Measurements from ENCODE around the gene AGFG2. TPM values are rescaled to one million over a fixed set of nuclear protein-coding genes. Genes with fewer than 3 reads are reported as not detected.
A peak's percentile ranks its signal among the peaks of the same experiment; 100 is the strongest.

Gene AGFG2
- total and polyA plus RNA-seq, 2 of the 13 experiments (the other 11 are each of a cell fraction or from before 2014, with no cell fraction given), result 125 to 132 TPM

DNA sequence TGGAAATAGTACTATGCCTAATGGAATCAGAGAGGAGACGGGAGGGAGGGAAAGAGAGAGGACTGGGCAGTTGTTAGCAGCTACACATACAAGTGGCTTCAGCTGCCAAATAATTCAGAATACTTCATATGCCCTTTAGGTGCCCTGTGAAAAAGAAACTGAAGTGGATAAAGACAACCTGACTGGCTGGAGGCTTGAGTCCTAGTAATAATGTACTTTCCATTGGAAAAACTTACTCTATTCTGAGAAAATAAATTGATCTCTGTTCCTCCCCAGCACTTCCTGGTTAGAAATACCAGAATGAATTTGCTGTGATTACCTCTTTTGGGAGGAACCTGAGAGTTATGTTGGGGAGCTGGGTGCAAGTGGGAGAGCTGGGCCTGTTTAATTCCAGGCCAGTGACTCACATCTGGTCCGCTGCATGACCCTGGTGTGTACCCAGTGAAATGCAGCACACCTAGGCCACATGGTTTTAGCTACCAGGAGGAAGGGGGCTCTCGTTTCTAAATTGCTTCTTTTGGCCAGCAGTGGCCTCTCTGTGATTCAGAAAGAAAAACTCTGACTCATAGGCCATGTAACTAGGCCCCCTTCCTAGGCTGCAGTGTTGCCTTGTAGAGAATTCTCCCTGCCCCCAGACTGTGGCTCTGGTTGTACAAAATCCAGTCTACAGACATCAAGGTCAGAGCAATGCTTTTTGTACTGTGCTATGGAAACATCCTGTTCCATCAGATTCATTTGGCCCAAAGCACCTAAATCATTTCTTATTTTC, 6.5 kb downstream of the AGFG2 start (continued):
- TF ChIP-seq, protein P1, sequence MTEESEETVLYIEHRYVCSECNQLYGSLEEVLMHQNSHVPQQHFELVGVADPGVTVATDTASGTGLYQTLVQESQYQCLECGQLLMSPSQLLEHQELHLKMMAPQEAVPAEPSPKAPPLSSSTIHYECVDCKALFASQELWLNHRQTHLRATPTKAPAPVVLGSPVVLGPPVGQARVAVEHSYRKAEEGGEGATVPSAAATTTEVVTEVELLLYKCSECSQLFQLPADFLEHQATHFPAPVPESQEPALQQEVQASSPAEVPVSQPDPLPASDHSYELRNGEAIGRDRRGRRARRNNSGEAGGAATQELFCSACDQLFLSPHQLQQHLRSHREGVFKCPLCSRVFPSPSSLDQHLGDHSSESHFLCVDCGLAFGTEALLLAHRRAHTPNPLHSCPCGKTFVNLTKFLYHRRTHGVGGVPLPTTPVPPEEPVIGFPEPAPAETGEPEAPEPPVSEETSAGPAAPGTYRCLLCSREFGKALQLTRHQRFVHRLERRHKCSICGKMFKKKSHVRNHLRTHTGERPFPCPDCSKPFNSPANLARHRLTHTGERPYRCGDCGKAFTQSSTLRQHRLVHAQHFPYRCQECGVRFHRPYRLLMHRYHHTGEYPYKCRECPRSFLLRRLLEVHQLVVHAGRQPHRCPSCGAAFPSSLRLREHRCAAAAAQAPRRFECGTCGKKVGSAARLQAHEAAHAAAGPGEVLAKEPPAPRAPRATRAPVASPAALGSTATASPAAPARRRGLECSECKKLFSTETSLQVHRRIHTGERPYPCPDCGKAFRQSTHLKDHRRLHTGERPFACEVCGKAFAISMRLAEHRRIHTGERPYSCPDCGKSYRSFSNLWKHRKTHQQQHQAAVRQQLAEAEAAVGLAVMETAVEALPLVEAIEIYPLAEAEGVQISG (CRISPR knock-in tag; IDR thresholded peaks at IDR 0.05), result no peak; the same call in 1 of the 2 replicates
- peak; percentile 22; the same call in 1 of the 2 replicates for TF ChIP-seq ZNF792 (CRISPR knock-in tag; IDR thresholded peaks at IDR 0.05)
- TF ChIP-seq, protein P2, sequence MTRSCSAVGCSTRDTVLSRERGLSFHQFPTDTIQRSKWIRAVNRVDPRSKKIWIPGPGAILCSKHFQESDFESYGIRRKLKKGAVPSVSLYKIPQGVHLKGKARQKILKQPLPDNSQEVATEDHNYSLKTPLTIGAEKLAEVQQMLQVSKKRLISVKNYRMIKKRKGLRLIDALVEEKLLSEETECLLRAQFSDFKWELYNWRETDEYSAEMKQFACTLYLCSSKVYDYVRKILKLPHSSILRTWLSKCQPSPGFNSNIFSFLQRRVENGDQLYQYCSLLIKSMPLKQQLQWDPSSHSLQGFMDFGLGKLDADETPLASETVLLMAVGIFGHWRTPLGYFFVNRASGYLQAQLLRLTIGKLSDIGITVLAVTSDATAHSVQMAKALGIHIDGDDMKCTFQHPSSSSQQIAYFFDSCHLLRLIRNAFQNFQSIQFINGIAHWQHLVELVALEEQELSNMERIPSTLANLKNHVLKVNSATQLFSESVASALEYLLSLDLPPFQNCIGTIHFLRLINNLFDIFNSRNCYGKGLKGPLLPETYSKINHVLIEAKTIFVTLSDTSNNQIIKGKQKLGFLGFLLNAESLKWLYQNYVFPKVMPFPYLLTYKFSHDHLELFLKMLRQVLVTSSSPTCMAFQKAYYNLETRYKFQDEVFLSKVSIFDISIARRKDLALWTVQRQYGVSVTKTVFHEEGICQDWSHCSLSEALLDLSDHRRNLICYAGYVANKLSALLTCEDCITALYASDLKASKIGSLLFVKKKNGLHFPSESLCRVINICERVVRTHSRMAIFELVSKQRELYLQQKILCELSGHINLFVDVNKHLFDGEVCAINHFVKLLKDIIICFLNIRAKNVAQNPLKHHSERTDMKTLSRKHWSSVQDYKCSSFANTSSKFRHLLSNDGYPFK (CRISPR knock-in tag; IDR thresholded peaks at IDR 0.05; ENCODE audit: borderline replicate concordance), result no peak
- no peak for TF ChIP-seq RORA (CRISPR knock-in tag; IDR thresholded peaks at IDR 0.05)
- TF ChIP-seq, protein P3, sequence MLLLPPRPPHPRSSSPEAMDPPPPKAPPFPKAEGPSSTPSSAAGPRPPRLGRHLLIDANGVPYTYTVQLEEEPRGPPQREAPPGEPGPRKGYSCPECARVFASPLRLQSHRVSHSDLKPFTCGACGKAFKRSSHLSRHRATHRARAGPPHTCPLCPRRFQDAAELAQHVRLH (CRISPR knock-in tag; IDR thresholded peaks at IDR 0.05; ENCODE audit: borderline replicate concordance, low read depth), result 0 out of 2 replicates have a peak, but pooled peaks have one; percentile 23
- TF ChIP-seq ZSCAN21 (CRISPR knock-in tag; IDR thresholded peaks at IDR 0.05; ENCODE audit: borderline replicate concordance), result peak; percentile 16; the same call in 1 of the 2 replicates
- no peak for TF ChIP-seq NBN (conservative IDR thresholded peaks at IDR 0.05)
- TF ChIP-seq KMT2A (CRISPR knock-in tag; IDR thresholded peaks at IDR 0.05), result 0 out of 2 replicates have a peak, but pooled peaks have one; percentile 44
- no peak for TF ChIP-seq ZNF136 (CRISPR knock-in tag; IDR thresholded peaks at IDR 0.05; ENCODE audit: low read depth)
- TF ChIP-seq ZNF766 (CRISPR knock-in tag; IDR thresholded peaks at IDR 0.05; ENCODE audit: borderline replicate concordance), result no peak
- TF ChIP-seq HMG20A (CRISPR knock-in tag; IDR thresholded peaks at IDR 0.05; ENCODE audit: borderline replicate concordance), result peak; percentile 45; the same call in 1 of the 2 replicates
- TF ChIP-seq, protein P4, sequence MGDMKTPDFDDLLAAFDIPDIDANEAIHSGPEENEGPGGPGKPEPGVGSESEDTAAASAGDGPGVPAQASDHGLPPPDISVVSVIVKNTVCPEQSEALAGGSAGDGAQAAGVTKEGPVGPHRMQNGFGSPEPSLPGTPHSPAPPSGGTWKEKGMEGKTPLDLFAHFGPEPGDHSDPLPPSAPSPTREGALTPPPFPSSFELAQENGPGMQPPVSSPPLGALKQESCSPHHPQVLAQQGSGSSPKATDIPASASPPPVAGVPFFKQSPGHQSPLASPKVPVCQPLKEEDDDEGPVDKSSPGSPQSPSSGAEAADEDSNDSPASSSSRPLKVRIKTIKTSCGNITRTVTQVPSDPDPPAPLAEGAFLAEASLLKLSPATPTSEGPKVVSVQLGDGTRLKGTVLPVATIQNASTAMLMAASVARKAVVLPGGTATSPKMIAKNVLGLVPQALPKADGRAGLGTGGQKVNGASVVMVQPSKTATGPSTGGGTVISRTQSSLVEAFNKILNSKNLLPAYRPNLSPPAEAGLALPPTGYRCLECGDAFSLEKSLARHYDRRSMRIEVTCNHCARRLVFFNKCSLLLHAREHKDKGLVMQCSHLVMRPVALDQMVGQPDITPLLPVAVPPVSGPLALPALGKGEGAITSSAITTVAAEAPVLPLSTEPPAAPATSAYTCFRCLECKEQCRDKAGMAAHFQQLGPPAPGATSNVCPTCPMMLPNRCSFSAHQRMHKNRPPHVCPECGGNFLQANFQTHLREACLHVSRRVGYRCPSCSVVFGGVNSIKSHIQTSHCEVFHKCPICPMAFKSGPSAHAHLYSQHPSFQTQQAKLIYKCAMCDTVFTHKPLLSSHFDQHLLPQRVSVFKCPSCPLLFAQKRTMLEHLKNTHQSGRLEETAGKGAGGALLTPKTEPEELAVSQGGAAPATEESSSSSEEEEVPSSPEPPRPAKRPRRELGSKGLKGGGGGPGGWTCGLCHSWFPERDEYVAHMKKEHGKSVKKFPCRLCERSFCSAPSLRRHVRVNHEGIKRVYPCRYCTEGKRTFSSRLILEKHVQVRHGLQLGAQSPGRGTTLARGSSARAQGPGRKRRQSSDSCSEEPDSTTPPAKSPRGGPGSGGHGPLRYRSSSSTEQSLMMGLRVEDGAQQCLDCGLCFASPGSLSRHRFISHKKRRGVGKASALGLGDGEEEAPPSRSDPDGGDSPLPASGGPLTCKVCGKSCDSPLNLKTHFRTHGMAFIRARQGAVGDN (CRISPR knock-in tag; IDR thresholded peaks at IDR 0.05), result peak; percentile 39; the same call in 1 of the 2 replicates
- TF ChIP-seq, protein P5, sequence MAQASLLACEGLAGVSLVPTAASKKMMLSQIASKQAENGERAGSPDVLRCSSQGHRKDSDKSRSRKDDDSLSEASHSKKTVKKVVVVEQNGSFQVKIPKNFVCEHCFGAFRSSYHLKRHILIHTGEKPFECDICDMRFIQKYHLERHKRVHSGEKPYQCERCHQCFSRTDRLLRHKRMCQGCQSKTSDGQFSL (CRISPR knock-in tag; IDR thresholded peaks at IDR 0.05), result no peak
- TF ChIP-seq, protein P6, sequence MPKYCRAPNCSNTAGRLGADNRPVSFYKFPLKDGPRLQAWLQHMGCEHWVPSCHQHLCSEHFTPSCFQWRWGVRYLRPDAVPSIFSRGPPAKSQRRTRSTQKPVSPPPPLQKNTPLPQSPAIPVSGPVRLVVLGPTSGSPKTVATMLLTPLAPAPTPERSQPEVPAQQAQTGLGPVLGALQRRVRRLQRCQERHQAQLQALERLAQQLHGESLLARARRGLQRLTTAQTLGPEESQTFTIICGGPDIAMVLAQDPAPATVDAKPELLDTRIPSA (CRISPR knock-in tag; IDR thresholded peaks at IDR 0.05; ENCODE audit: borderline replicate concordance), result no peak
- no peak for TF ChIP-seq ZNF383 (CRISPR knock-in tag; IDR thresholded peaks at IDR 0.05; ENCODE audit: borderline replicate concordance)
- no peak for TF ChIP-seq ZFYVE20 (CRISPR knock-in tag; IDR thresholded peaks at IDR 0.05; ENCODE audit: borderline replicate concordance, low read depth)
- TF ChIP-seq RBAK (CRISPR knock-in tag; IDR thresholded peaks at IDR 0.05), result no peak
